PC-3 (cell line): ENCODE data around the gene SLC7A1. TPM values are rescaled to one million over a fixed set of nuclear protein-coding genes. Genes with fewer than 3 reads are reported as not detected.

Experiments
- ATAC-seq: fragments of 200-7000 bp; cut with Tn5 transposase; 2 replicates; pipeline ENCODE4 v1.9.1; 2020; ENCODE audit warnings: mild to moderate bottlenecking, moderate library complexity
- BruUV-seq: library from RNA; stranded (reverse); fragments of 400-500 nt; replicated peaks from 2 replicates; lab custom pipeline; 2021; lab: Mats Ljungman, UMichigan
- CTCF ChIA-PET: fragments of 300-600 bp; sonication (Branson Sonifier 250); formaldehyde crosslinking; loops from one replicate; lab custom pipeline; 2022; ENCODE audit warnings: antibody characterized with exemption; lab: Charles Lee
- POLR2A ChIA-PET: fragments of 300-600 bp; sonication (Branson Sonifier 250); formaldehyde crosslinking; loops from one replicate; lab custom pipeline; 2022; ENCODE audit warnings: antibody characterized with exemption; ENCODE audit not compliant: unreplicated experiment; lab: Charles Lee
- DNase-seq: peaks from one replicate; pipeline ENCODE4 v3.0.0-alpha.2; 2015
- H2AFZ ChIP-seq: fragments of 300-600 bp; sonication (generic); 2 replicates; pipeline ENCODE4 v1.6.0; 2016; ENCODE audit warnings: antibody characterized with exemption, low read length
- H3F3A ChIP-seq: fragments of 300-600 bp; sonication (generic); one replicate; pipeline ENCODE4 v1.6.0; 2017; ENCODE audit warnings: antibody characterized with exemption, low read length, control low read depth, mild to moderate bottlenecking; ENCODE audit not compliant: unreplicated experiment
- H3K27ac ChIP-seq: fragments of 300-600 bp; sonication (generic); 2 replicates; pipeline ENCODE4 v1.5.1; 2016; ENCODE audit warnings: mild to moderate bottlenecking, low read length
- H3K27me3 ChIP-seq: fragments of 300-600 bp; sonication (generic); 2 replicates; pipeline ENCODE4 v1.6.1; 2016; ENCODE audit warnings: low read length, mixed read lengths
- H3K36me3 ChIP-seq: fragments of 300-600 bp; sonication (generic); 2 replicates; pipeline ENCODE4 v1.6.1; 2016; ENCODE audit warnings: low read depth, mixed run types, low read length, mixed read lengths
- H3K4me1 ChIP-seq: fragments of 300-600 bp; sonication (generic); 2 replicates; pipeline ENCODE4 v1.5.1; 2016; ENCODE audit warnings: low read length; ENCODE audit not compliant: insufficient read depth
- H3K4me2 ChIP-seq: fragments of 300-600 bp; sonication (generic); 2 replicates; pipeline ENCODE4 v1.6.0; 2016; ENCODE audit warnings: low read length
- H3K4me3 ChIP-seq: fragments of 300-600 bp; sonication (generic); 2 replicates; pipeline ENCODE4 v1.5.1; 2016; ENCODE audit warnings: mild to moderate bottlenecking, low read length, mixed read lengths
- H3K79me2 ChIP-seq: fragments of 300-600 bp; sonication (generic); 2 replicates; pipeline ENCODE4 v1.6.1; 2017; ENCODE audit warnings: low read length, mixed read lengths
- H3K9ac ChIP-seq: fragments of 300-600 bp; sonication (generic); 2 replicates; pipeline ENCODE4 v1.6.0; 2016; ENCODE audit warnings: mild to moderate bottlenecking, low read length
- H3K9me2 ChIP-seq: fragments of 300-600 bp; sonication (generic); replicated peaks from 2 replicates; pipeline ENCODE4 v1.6.1; 2016; ENCODE audit warnings: mixed run types, low read length, mixed read lengths
- H3K9me3 ChIP-seq: fragments of 300-600 bp; sonication (generic); 2 replicates; pipeline ENCODE4 v1.6.1; 2016; ENCODE audit warnings: low read length, mixed read lengths
- H4K20me1 ChIP-seq: fragments of 300-600 bp; sonication (generic); 2 replicates; pipeline ENCODE4 v1.6.1; 2016; ENCODE audit warnings: low read length, mixed read lengths
- CTCF ChIP-seq: fragments of 300-600 bp; sonication (generic); conservative IDR thresholded peaks from 2 replicates; pipeline ENCODE4 v1.5.1; 2017; ENCODE audit warnings: antibody characterized with exemption, low read depth, mild to moderate bottlenecking, low read length
- EZH2 ChIP-seq: fragments of 300-600 bp; sonication (generic); IDR thresholded peaks from one replicate; pipeline ENCODE4 v1.6.1; 2017; ENCODE audit warnings: antibody characterized with exemption, mild to moderate bottlenecking, low read length; ENCODE audit not compliant: unreplicated experiment
- EZH2phosphoT487 ChIP-seq: fragments of 300-600 bp; sonication (generic); IDR thresholded peaks from 2 replicates; pipeline ENCODE4 v1.6.1; 2018; ENCODE audit warnings: mild to moderate bottlenecking, antibody characterized with exemption, low read length, borderline replicate concordance
- intact Hi-C: fragments of 100-400 bp; cut with micrococcal nuclease; formaldehyde crosslinking; loops from 2 replicates; pipeline ENCODE4 v1.9.0; 2023
- total RNA-seq: library from RNA; depleted of rRNA; stranded (reverse); fragments of >200 nt; gene quantifications from 2 replicates; pipeline ENCODE4 v1.2.3, GENCODE V29; 2014

The SLC7A1 gene
- total RNA-seq, 1 experiment from 2014 or later: 19.5 TPM

DNA sequence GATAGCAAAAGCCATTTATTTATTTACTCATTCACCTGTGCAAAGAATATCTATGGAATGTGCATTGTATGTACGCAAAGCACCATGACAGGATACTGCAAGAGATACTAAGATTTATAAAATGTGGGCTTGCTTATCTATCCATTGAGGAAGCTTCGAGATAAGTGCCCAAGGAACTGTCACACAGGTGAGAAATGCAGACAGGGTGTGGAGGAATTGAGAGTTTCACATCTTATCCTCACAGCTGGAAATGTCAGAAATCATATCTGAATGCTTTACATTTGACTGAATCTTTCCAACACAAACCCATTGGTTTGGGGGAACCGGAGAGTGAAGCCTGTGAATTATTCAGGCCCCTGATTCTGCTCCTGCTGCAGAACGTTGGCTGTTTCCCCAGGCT, 113.0 kb downstream of the SLC7A1 start:
- POLR2A ChIA-PET: no interaction called here
- intact Hi-C loops: no loop called here

DNA sequence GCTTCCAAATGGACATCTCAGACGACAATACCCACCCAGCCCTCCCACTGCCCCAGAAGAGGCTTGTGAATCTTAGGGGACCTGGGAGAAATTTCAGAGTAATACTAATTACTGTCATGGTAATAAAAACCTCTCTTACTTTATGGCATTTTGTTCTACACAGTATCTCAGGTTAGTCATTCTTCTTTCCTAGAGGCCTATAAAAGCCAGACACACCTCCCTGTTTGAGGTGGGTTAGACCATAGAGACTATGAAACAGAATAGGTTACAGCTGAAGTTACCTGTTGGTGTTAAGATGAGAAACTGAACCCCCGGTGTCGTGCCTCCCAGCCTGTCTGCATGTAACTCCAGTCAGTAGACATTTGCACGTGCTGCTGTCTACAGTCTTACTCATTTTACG, 113.9 kb downstream of the SLC7A1 start:
- Histone ChIP-seq H3K9ac (no peak overlapping the region), H3F3A (no peaks in the 10 kb centered on the region), H3K4me3 (no peak overlapping the region), H3K36me3 (no peaks in the 10 kb centered on the region), H3K9me3 (no peaks in the 10 kb centered on the region), H3K4me1 (no peaks in the 10 kb centered on the region), H3K9me2 (no peaks in the 10 kb centered on the region), H3K4me2 (no peak overlapping the region), H3K27ac (no peak overlapping the region), H3K79me2 (no peaks in the 10 kb centered on the region), H3K27me3 (peaks cover 82% of the 10 kb centered on the region), H4K20me1 (no peaks in the 10 kb centered on the region), H2AFZ (no peak overlapping the region)
- ChIA-PET POLR2A (no interaction called here), CTCF (no interaction called here)
- no peak for TF ChIP-seq EZH2
- TF ChIP-seq CTCF: no peak
- BruUV-seq: no TSS peak
- no peak for ATAC-seq
- intact Hi-C loops: no loop called here
- no peak for DNase-seq

More for the DNA sequence above, 113.0 kb downstream of the SLC7A1 start:
- no peaks in the 10 kb centered on the region for H3K79me2 ChIP-seq
- H3K9ac ChIP-seq: no peak overlapping the region
- BruUV-seq: no TSS peak
- H3K4me1 ChIP-seq: no peaks in the 10 kb centered on the region
- H3K36me3 ChIP-seq: no peaks in the 10 kb centered on the region
- DNase-seq (no peak), ATAC-seq (no peak)
- no peak overlapping the region for H3K4me3 ChIP-seq
- H3K27me3 ChIP-seq: peaks cover 87% of the 10 kb centered on the region
- H3K9me3 ChIP-seq: no peaks in the 10 kb centered on the region
- CTCF ChIA-PET: no interaction called here
- no peak overlapping the region for H2AFZ ChIP-seq
- no peak overlapping the region for H3K27ac ChIP-seq
- H4K20me1 ChIP-seq: no peaks in the 10 kb centered on the region
- H3F3A ChIP-seq: no peaks in the 10 kb centered on the region
- TF ChIP-seq EZH2phosphoT487: no peak
- no peak for TF ChIP-seq CTCF
- TF ChIP-seq EZH2: no peak
- H3K9me2 ChIP-seq: no peaks in the 10 kb centered on the region
- H3K4me2 ChIP-seq: no peak overlapping the region

DNA sequence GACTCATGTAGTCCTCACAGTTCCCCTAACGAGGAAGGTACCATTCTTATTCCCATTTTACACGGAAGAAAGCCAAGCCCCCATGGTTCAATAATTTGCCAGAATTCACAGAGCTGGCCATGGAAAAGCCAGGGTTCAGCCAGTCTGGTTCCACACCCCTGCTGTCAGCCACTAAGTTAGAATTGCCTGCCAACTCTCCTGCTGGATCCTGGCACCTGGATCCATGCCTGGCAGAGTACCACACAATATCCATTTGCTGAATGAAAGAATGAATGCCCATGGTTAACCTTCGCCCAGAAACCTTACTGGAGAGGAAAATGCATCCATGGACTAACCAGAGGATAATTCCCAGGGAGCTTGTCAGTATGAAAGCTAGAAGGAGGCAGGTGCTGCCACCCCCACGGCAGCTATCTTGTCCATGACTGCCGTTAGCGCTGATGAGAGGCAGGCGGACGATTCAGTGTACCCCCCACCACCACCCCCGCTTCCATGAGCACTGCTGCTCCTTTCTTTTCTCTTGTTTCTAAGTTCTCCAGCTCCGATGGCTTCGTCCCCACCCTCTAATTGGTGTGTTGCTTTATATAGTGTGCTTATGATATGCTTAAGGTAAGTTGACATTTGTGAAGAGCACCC, 114.5 kb downstream of the SLC7A1 start:
- no peaks in the 10 kb centered on the region for H3F3A ChIP-seq
- no peak overlapping the region for H3K27ac ChIP-seq
- no peak for ATAC-seq
- TF ChIP-seq EZH2phosphoT487: no peak
- no peak for TF ChIP-seq EZH2
- TF ChIP-seq CTCF: no peak
- no peak overlapping the region for H3K4me3 ChIP-seq
- CTCF ChIA-PET: no interaction called here
- peaks cover 82% of the 10 kb centered on the region for H3K27me3 ChIP-seq
- H3K4me2 ChIP-seq: no peak overlapping the region
- H3K9ac ChIP-seq: no peak overlapping the region
- H3K36me3 ChIP-seq: no peaks in the 10 kb centered on the region
- no peak for DNase-seq
- H3K79me2 ChIP-seq: no peaks in the 10 kb centered on the region
- H3K9me2 ChIP-seq: no peaks in the 10 kb centered on the region
- intact Hi-C loops: no loop called here
- H2AFZ ChIP-seq: no peak overlapping the region
- POLR2A ChIA-PET: no interaction called here
- H3K9me3 ChIP-seq: no peaks in the 10 kb centered on the region
- BruUV-seq: no TSS peak
- H4K20me1 ChIP-seq: no peaks in the 10 kb centered on the region
- no peaks in the 10 kb centered on the region for H3K4me1 ChIP-seq
